NCI-H524 treated with DMSO at 0.1 percent for 48 hours (cell line): ENCODE data around the gene NEDD4.
"Not testable (repeated sequence)": the region's sequence is repeated elsewhere in the genome, so short reads cannot be mapped to it uniquely, and the experiment has no call there.

ENCODE experiments used
- DNase-seq: peaks from one replicate; lab custom pipeline; 2025; lab: John Stamatoyannopoulos, UW

Gene NEDD4

DNA sequence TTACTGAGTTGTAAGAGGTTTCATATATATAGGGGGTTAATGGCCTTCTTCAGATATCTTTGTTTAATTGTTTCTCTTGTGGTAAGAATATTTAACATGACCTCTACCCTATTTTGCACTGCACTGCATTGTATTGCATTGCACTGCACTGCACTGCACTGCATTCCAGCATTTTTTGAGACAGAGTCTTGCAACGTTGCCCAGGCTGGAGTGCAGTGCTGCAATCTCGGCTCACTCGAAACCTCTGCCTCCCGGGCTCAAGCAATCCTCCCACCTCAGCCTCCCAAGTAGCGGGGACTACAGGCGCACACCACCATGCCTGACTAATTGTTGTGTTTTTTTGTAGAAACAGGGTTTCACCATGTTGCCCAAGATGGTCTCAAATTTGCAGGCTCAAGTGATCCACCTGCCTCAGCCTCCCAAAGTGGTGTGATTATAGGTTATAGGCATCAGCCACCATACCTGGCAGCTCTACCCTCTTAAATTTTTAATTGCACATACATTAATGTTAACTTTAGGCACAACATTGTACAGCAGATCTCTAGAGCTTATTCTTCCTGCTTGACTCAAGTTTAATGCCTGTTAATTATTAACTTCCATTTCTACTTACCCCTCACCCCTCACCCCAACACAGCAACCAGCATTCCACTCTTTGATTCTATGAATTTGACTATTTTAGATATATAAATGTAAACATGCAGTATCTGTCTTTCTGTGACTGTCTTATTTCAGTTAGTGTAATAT lies 38.4 kb downstream of the NEDD4 start:
- DNase-seq, result no peak

DNA sequence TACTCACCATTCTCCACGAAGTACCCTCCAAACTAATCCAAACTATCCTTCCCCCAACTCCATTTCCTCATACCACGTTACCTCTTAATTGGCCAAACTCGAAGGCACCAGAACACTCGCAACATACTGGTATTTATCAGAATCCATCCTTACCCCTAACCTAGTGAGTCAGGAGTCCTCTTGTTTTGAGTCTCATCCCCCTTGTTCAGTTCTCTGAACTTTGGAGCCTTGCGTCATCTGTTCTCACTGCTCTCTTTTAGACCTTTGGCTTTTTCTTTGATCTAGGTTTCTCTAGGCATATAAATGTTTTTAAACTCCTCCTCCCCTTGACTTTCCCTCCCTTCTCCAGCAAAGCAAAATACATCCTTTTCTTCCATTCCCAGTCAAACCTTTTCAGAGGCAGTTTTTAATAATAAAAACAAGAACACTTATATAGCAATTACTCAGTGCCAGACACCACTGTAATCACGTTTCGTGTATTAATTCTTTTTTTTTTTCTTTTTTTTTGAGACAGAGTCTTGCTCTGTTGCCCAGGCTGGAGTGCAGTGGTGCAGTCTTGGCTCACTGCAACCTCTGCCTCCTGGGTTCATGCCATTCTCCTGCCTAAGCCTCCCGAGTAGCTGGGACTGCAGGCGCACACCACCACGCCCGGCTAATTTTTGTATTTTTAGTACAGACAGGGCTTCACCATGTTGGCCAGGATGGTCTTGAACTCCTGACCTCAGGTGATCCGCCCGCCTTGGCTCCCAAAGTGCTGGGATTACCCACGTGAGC lies 40.7 kb downstream of the NEDD4 start:
- not testable (repeated sequence) for DNase-seq

DNA sequence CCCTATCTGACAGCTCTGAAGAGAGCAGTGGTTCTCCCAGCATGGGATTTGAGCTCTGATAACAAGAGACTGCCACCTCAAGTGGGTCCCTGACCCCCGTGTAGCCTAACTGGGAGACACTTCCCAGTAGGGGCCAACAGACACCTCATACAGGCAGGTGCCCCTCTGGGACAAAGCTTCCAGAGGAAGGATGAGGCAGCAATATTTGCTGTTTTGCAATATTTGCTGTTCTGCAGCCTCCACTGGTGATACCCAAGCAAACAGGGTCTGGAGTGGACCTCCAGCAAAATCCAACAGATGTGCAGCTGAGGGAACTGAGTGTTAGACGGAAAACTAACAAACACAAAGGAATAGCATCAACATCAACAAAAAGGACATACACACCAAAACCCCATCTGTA lies 48.8 kb downstream of the NEDD4 start:
- DNase-seq, result not testable (repeated sequence)

DNA sequence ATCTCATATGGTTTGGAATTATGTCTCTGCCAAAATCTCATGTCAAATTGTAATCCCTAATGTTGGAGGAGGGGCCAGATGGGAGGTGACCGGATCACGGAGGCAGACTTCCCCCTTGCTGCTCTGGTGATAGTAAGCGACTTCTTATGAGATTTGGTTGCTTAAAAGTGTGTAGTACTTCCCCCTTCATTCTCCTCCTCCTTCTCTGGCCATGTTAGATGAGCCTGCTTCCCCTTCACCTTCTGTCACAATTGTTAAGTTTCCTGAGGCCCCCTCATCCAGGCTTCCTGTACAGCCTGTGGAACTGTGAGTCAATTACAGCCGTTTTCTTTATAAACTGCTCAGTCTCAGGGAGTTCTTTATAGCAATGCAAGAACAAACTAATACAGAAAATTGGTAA lies 51.1 kb downstream of the NEDD4 start:
- DNase-seq, result no peak

GRCh38 chr15:55937040-55937439 lies 56.4 kb downstream of the NEDD4 start:
- no peak for DNase-seq

- DNase-seq, result peak; percentile 55
Observed at GRCh38 chr15:55928955-55929354, 64.5 kb downstream of the NEDD4 start.

DNA sequence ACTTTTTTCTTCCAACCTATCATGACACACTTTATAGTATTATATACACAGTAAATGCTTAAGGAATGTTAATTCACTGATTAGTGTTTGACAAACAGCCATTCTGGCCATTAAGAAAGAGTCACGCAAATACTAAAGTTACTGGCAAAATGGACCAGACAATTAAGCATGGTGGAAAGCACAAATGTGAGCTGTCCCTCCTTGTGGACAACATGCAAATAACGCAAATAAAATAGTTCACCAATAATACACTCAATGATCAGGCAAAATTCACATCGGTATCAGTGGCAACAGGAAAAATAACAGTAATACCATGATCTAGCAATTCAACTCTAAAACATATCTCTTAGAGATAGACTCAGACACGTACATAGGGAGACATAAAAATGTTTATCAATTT lies 71.7 kb downstream of the NEDD4 start:
- no peak for DNase-seq

DNA sequence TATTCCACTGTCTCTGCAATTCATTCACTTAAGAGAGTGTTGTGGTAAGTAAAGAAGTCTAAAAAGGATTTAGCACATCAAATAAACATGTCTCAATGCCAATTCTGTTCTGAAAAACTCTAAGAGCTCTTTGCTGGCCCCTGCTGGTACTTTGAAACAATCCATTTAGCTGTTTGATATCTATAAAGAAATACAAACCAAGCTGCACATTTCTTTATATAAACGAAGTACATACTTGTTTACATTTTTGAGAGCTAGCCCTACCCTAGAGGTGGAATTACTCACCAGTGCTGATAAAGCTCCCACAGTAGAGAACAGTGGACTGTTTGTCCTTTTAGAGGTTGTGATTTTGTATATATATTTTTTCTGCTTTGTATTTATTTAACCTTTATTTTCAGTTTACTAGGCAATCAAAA lies 75.5 kb downstream of the NEDD4 start:
- peak; percentile 2 for DNase-seq

DNA sequence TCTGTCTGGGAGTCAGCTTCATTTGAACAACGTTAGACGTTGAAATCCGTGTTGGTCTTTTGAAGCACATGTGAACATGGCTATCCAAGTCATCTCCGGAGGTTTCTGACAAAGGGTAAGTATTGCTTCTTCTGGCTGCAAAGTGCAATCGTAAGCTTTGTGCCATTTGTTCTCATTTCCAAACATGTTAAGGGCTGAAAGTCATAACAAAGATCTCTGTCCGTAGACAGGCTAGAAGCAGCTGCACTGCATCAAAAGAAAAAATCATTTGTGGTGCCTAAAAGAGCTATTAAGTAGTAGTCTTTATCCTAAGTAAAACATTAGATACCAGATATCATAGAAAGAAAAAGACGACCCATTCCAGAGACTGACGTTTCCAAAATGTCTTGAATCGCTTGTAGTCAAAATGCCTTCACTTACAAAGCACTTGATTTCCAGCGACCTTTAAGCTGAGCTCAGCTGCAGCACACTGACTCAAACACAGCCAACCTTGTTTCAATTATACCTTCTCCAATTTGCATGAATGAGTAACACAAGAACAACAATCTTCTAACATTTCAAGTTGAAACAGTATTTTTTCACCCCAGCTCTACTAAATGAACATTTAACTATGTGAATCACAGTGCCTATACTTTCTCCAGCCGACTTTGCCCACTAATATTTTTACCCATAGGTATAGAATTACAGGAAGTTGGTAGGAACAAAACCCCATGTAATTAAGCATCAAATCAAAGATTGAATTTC lies 76.6 kb downstream of the NEDD4 start:
- no peak for DNase-seq

- DNase-seq, result no peak
Observed at GRCh38 chr15:55915876-55916567, 77.4 kb downstream of the NEDD4 start.

GRCh38 chr15:55915221-55915620 lies 78.2 kb downstream of the NEDD4 start:
- DNase-seq, result no peak

GRCh38 chr15:55914446-55914845 lies 79.0 kb downstream of the NEDD4 start:
- DNase-seq, result no peak

DNA sequence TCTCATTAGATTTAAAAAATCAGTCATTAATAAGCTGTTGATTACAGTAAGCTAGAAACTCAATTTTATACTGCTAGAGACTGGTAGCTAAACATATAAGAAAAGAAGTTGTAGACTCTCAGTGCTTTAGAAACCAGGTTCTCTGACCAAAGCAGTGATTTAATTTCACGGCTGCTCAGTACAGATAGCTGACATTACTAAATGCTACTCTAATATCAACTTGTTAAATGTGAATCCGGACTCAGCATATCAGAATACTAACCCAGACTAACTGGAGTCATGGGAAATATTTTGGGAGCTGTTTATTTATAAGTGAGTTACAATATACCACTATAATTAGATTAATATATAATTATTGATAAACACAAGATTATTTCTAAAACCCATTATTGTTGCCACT lies 80.4 kb downstream of the NEDD4 start:
- no peak for DNase-seq

GRCh38 chr15:55909036-55909811 lies 84.2 kb downstream of the NEDD4 start:
- no peak for DNase-seq

GRCh38 chr15:55907797-55908196 lies 85.6 kb downstream of the NEDD4 start:
- DNase-seq, result no peak

GRCh38 chr15:55902981-55903380 lies 90.4 kb downstream of the NEDD4 start:
- no peak for DNase-seq

- no peak for DNase-seq
Observed at GRCh38 chr15:55900019-55900418, 93.4 kb downstream of the NEDD4 start.

DNA sequence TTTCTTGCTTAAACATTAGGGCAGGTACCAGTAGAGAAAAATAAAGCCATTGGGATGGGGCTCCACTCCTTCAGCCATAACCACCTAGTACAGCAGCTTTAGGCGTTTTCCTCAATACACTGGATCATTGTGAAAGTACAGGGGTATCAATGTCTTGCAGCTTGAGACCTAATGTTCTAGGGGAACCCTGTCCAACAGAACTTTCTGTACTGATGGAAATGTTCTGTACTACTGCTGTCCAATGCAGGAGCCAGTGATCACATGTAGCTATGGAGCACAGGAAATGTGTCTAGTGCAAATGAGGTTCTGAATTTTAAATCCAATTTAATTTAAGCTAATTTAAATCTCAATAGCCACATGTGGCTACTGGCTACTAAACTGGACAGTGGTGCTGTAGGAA lies 93.9 kb downstream of the NEDD4 start:
- DNase-seq, result no peak

- peak; percentile 17 for DNase-seq
Observed at GRCh38 chr15:55897560-55898336, 95.7 kb downstream of the NEDD4 start.

DNA sequence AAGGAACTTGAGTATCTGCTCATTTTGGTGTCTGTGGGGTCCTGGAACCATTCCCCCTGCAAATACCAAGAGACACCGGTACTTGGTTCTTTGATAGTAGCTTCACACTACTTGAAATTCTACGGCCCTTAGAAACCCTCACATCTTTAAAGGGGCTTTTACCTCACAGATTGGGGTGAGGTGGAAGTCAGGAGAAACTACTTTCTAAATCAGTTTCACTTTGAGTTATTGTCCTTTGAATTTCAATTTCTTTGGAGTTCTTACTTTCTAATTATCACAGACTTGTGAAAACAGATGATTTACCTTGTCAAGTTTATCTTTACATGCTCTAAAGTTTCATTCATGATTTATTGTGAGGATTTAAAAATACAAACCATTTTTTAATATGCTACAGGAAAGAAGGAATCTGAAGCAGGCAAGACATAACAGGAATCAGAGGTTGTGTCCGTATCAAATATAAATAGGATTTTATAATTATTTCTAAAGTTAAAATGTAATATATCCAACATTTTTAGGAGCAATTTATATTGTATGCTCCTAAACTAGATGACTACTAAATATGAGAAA lies 98.9 kb downstream of the NEDD4 start:
- DNase-seq, result no peak
